D721Med (cell line): ENCODE results near the gene CTCF.

Experiments used
- DNase-seq: peaks from one replicate; pipeline ENCODE4 v3.0.0; 2011; ENCODE audit warnings: low spot score; ENCODE audit not compliant: insufficient read length
- FAIRE-seq: peaks from 2 replicates; lab custom pipeline; 2011; peaks lifted over from hg19 to GRCh38; lab: Jason Lieb, UNC
- CTCF ChIP-seq: IDR thresholded peaks from 2 replicates; pipeline ENCODE4 v1.5.1; 2012; ENCODE audit warnings: mild to moderate bottlenecking, control low read depth; ENCODE audit not compliant: insufficient read depth; ENCODE audit errors: missing control alignments

Gene CTCF

GRCh38 chr16:67669499-67670101 is 107.3 kb downstream of the CTCF start:
- no peak for DNase-seq
- TF ChIP-seq CTCF: no peak
- no peak for FAIRE-seq

GRCh38 chr16:67672306-67672705 is 110.0 kb downstream of the CTCF start:
- no peak for FAIRE-seq
- no peak for DNase-seq
- TF ChIP-seq CTCF: no peak

GRCh38 chr16:67672739-67673662 is 110.7 kb downstream of the CTCF start:
- TF ChIP-seq CTCF: peak; percentile 74
- FAIRE-seq: no peak
- DNase-seq: no peak

GRCh38 chr16:67673712-67674580 is 111.6 kb downstream of the CTCF start:
- no peak for TF ChIP-seq CTCF
- FAIRE-seq: no peak
- no peak for DNase-seq

- no peak for FAIRE-seq
Observed at GRCh38 chr16:67674851-67675578, 112.7 kb downstream of the CTCF start.

More at GRCh38 chr16:67674851-67675578, 112.7 kb downstream of the CTCF start:
- TF ChIP-seq CTCF: no peak
- no peak for DNase-seq
